Measurements from ENCODE around the gene MYOF.
A peak's percentile ranks its signal among the peaks of the same experiment; 100 is the strongest.

Gene MYOF, protein sequence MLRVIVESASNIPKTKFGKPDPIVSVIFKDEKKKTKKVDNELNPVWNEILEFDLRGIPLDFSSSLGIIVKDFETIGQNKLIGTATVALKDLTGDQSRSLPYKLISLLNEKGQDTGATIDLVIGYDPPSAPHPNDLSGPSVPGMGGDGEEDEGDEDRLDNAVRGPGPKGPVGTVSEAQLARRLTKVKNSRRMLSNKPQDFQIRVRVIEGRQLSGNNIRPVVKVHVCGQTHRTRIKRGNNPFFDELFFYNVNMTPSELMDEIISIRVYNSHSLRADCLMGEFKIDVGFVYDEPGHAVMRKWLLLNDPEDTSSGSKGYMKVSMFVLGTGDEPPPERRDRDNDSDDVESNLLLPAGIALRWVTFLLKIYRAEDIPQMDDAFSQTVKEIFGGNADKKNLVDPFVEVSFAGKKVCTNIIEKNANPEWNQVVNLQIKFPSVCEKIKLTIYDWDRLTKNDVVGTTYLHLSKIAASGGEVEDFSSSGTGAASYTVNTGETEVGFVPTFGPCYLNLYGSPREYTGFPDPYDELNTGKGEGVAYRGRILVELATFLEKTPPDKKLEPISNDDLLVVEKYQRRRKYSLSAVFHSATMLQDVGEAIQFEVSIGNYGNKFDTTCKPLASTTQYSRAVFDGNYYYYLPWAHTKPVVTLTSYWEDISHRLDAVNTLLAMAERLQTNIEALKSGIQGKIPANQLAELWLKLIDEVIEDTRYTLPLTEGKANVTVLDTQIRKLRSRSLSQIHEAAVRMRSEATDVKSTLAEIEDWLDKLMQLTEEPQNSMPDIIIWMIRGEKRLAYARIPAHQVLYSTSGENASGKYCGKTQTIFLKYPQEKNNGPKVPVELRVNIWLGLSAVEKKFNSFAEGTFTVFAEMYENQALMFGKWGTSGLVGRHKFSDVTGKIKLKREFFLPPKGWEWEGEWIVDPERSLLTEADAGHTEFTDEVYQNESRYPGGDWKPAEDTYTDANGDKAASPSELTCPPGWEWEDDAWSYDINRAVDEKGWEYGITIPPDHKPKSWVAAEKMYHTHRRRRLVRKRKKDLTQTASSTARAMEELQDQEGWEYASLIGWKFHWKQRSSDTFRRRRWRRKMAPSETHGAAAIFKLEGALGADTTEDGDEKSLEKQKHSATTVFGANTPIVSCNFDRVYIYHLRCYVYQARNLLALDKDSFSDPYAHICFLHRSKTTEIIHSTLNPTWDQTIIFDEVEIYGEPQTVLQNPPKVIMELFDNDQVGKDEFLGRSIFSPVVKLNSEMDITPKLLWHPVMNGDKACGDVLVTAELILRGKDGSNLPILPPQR (N-terminal part only)

DNA sequence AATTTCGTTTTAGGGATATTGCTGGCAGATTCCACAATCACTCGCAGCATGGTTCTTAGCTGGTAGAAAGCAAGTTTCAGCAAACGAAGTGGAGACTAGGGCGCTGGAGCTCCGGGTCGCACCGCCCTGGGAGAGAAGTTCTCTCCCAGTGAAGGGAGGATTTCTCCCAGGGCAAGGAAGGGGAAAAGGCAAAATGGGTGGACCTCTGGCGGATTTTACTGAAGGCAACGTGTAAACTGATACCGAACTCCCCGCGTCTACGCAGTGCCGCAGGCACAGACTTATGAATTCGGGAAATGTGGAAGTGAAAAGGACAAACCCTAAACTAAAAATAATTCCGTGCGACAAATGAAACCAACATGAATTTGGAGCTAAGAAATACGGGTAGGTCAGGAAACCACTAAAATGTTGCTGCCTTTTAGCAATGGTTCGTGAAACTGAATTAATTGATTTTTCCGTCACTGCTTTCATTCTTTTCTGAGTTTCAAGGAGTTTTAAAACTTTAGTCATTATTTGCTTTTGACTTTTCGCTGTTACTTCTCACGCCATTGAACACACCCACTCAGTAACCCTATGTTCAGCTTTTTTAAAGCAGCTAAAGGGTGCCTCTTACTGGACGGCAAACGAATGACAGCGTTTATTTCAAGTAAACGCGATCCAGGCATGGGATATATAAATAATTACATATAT lies at the start of gene MYOF:
MYOF (minus strand) TSS at position 190 of the 690 bp plus-strand sequence; CDS start at position 50, 140 bp downstream.
- DNase-seq (ENCODE audit: low spot score) = peak; percentile 86

DNA sequence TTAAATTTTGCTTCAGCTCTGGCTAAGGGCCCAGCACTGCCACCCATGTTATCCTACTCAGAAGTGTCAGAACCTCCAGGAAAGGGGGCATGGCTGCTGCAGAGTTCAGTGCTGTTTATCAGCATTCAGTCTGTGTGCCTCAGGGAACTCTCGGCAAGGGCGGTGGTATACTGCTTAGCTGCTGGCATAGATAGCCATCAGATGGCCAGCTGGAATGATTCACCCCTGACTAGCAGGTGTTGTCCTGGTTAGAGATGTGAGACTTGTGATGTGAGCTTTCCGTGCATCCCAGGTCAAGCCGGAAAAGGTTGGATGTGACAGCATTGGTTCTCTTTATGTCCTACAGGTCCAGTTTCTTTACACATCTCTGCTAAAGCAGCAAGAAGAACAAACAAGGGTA lies 36.4 kb upstream of the MYOF start:
- DNase-seq (ENCODE audit: low spot score) = no peak

DNA sequence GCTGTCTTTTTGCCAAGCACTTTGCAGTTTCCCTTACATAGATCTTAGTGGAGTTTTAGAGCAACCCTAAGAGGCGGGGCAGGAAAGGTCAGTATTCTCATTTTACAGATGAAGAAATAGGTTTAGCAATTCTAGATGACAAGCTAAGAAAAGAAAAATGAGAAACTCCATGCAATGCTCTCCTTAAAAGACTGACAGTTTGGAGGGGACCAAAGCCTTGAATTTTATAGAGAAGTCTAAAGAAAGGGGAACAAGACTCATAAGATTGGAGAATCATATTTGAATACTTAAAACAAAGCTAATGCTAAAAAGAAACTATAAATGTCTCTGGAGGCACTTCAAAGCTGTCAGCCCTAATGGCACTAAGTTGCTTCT lies 33.9 kb upstream of the MYOF start:
- DNase-seq (ENCODE audit: low spot score) = no peak

DNA sequence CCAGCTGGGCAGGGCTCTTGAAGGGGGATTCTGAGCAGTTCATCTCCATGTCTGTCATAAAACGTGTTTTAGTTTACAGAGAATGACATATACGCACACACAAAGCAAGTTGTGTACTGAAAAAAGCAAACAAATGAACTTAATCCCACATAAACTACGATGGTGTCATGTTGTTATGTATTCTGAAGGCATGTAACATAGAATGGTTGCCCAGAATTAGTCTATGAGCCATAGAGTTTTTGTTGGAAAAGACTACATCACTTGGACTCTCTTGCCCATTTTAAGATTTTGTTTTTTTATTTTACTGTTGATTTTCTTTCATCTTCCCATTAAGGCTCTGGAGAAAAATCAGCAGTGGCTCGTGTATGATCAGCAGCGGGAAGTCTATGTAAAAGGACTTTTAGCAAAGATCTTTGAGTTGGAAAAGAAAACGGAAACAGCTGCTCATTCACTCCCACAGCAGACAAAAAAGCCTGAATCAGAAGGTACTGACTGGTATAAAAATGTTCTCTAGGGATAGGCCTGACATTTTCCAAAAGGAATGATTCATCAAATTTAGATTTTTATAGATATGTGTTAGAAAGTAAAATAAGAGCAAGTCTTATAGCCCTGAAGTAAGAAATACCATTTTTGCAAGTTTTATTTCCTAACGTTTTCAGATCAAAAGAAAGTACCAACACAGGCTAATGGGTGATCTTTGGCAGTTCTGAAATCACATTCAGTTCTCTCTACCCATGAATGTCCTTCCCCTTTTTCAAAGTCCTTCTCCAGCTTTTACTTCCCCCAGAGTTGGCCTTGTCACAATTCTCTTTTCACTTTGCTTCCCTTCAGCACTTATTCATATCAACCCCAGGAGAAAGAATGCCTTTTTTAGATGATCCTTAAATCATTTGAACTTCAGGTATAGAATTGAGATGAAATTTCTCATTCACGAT lies 33.2 kb upstream of the MYOF start:
- DNase-seq (ENCODE audit: low spot score) = no peak

DNA sequence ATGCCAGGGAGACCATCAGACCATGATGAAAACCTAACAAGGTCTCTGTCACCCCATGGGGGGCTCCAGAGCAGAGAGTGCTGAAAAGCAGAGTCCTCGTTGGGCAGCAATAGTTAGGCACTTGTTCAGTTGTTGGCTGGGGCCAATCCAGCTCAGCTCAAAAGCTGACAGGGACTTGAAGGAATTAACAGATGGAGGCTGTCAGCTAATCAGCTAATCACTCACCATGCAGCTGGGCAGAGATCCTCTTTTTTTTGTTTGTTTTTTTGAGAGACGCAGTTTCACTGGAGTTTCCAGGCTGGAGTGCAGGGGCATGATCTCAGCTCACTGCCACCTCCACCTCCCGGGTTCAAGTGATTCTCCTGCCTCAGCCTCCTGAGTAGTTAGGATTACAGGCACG lies 32.4 kb upstream of the MYOF start:
- no peak for DNase-seq (ENCODE audit: low spot score)

DNA sequence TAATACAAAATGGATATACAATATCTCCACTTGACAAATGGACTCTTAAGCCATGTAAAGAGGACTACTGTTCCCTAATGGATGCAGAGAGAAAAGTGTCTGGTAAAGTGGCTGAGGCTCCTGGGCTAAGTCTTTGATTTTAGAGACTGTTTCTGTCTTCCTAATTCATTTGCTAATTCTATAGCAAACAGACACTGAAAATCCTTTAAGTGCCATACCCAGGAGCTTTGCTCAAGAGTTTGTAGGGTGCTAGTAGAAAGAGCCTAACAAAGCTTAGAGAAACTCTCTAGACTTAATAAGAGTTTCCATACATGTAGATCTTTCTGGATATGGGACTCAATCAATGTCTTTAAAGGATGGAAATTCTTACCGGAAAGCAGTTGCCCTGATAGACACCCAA lies 31.0 kb upstream of the MYOF start:
- no peak for DNase-seq (ENCODE audit: low spot score)

DNA sequence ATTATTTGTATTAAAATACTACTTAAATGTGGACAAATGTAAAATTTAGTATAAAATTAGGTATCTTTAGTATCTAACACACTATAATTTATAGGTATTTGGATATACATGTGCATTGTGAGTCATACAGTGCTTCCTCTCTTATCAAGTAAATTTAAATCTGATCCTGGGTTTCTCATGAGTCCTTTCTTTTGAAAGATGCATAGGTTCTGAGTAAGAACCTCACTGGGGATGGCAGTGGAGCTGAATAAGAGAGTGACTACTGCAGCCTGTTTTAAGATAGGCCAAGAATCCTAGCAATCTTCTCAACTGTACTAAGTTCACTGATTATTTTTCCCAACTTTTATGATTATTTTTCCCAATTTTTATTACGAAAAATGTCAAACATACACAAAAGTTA lies 30.4 kb upstream of the MYOF start:
- DNase-seq (ENCODE audit: low spot score) = peak; percentile 24

DNA sequence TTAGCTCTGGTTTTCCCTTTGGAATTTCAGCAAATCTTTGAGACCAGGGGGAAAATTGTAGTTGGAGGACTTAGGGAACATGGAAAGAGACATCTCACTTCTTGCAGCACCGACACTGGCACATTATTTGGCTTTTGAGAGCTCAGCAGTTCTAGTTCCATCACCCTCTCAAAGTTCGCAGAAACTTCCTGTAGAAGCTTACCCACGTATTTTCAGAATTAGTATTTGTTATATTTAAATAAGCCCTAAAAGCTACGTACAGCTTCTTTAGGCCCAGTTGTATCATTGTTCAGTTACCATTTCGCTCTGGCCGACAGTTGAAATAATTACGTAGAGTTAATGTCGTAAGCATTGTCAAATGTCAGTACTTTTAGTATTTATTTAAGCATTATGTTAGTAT lies 27.7 kb upstream of the MYOF start:
- DNase-seq (ENCODE audit: low spot score) = no peak

DNA sequence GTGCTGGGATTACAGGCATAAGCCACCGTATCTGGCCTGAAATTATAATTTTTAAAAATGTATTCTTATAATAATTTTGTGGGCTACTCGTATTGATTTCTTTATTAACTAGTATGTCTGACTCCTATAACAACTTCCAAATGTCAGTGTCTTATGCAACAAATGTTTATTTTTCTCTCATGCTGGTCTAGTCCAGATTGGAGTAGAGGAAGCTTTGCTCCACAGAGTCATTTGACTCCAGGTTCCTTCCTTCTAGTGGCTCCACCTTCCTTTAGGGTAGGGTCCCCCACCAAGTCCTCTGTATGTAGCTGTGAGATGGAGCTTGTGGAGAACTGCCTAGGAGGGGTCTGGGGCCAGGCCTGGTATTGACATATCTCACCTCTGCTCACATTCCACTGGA lies 22.9 kb upstream of the MYOF start:
- DNase-seq (ENCODE audit: low spot score) = no peak

DNA sequence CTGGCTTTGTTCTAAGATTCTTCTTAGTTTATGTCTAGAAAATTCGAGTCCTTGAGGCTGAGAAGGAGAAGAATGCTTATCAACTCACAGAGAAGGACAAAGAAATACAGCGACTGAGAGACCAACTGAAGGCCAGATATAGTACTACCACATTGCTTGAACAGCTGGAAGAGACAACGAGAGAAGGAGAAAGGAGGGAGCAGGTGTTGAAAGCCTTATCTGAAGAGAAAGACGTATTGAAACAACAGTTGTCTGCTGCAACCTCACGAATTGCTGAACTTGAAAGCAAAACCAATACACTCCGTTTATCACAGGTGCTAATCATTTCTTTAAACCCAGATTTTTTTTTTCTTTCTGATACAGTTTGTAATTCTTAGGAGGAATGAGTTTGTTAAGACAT lies 20.9 kb upstream of the MYOF start:
- no peak for DNase-seq (ENCODE audit: low spot score)

DNA sequence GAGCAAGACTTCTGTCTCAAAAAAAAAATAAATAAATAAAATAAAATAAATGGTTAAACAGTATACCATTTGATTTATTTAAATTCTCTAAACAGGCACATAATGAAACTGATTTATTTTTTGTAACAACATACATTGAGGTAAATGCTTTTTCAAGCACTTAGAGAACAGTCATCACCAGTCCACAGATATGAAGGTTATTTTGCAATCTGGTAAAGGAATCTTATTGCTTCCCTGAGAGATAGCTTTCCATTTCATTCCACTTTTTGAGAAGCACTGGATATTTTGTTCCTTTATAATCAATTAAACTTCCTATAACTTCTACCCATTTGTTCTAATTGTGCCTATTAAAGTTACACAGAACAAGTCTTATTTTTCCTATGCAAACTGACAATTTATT lies 19.5 kb upstream of the MYOF start:
- DNase-seq (ENCODE audit: low spot score) = no peak

DNA sequence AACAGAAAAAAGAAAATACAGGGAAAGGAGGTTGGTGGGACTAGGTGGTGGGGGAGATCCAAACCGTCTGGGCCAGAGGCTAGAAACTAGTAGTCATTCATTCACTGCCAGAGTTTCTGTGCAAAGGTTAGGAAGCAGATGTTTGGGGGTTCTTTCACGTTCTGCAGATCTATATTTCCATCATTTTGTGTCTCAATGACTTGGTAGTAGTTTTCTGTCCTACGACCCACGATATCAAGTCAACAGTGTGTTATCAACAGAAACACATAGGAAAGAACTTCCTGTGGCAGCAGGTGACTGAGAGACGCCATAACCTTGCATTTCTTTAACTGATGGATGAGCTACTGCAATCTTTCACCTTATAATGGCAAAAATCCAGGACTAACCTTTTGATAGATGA lies 16.0 kb upstream of the MYOF start:
- no peak for DNase-seq (ENCODE audit: low spot score)

DNA sequence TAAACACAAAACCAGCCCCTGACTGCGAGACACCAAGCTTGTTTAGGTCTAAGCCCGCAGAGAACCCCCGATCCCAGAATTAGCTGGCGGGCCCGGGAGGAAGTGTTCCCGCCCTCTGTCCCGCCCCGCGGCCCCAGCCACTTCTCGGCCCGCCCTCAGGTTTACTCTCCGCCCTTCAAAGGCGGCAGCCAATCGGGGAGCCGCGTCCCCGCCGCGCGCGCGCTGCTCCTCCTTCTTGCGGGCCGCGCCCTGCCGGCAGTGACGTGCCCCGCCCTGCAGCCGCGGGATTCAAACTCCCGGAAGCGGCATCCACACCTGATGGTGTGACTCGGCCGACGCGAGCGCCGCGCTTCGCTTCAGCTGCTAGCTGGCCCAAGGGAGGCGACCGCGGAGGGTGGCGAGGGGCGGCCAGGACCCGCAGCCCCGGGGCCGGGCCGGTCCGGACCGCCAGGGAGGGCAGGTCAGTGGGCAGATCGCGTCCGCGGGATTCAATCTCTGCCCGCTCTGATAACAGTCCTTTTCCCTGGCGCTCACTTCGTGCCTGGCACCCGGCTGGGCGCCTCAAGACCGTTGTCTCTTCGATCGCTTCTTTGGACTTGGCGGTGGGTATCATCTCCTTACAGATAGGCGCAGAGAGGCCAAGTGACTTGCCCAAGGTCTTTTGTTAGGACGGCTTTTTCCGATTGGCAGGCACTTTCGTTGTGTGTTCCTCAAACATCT lies 14.3 kb upstream of the MYOF start, which contains the start of gene CEP55:
CEP55 (plus strand) TSS at position 291 of the 720 bp plus-strand sequence. CDS start 3,440 bp downstream, outside the sequence.
- peak; percentile 96 for DNase-seq (ENCODE audit: low spot score)

DNA sequence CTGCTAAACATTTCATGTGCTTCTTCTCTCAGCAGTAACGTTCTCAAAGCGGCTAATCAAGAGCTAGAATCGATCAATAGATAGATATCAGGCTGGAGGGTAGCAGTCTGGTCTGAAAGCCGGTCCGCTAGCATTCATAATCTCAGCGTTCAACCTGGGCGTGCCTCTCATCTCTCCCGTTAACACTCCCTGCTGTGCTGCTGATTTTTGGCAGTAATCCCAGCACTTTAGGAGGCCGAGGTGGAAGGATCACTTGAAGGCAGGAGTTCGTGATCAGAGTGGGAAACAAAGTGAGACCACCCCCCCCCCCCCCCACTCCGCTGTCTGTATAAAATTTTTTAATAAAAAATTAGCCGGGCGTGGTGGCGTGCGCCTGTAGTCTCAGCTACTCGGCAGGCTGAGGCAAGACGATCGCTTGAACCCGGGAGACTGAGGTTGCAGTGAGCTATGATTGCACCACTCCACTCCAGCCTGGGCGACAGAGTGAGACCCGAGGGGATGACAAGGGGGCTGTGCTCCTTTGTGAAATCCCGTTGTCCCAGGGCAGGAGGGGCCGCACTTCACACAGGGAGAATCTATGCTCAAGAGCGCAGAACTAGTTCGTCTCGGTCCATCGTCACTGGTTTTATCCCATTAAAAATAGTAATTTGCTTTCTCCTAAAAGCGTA lies 13.7 kb upstream of the MYOF start:
- DNase-seq (ENCODE audit: low spot score) = peak; percentile 16

DNA sequence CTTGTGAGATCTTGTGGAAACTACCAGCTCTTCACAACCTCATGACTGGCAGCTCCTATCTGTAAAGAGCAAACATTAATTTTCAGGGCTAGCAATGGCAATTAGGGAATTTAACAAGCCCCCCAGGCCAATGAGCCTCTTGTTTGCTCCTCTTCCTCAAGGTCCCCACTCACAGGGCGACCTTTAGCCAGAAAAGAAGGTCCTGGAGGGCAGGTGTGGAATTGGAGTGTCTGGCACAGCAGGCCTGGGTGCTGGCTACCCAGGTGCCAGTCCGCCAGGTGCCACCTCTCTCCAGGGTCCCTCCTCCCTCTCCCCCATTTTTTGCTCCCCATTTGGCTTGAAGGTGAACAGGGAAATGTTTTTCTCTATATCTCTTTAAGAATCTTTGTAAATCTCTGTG lies 12.4 kb upstream of the MYOF start:
- DNase-seq (ENCODE audit: low spot score) = no peak

DNA sequence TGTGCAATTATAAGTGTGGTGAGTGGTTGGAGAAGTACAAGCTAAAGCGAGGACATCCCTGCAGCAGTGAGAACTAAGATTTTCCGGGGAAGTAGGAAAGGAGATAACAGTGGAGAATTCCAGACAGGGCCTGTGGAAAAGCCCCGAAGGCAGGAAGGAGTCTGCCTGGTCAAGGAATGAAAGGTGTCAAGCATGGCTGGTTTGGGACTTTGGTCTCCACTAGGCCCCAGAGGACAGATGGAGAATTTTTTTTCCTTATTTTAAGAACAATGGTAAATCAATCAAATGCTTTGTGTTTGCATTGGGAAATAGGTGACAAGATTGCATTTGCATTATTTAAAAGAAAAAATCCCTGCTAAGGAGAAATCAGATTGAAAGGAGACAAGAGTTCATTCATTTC lies 11.0 kb upstream of the MYOF start:
- DNase-seq (ENCODE audit: low spot score) = no peak

DNA sequence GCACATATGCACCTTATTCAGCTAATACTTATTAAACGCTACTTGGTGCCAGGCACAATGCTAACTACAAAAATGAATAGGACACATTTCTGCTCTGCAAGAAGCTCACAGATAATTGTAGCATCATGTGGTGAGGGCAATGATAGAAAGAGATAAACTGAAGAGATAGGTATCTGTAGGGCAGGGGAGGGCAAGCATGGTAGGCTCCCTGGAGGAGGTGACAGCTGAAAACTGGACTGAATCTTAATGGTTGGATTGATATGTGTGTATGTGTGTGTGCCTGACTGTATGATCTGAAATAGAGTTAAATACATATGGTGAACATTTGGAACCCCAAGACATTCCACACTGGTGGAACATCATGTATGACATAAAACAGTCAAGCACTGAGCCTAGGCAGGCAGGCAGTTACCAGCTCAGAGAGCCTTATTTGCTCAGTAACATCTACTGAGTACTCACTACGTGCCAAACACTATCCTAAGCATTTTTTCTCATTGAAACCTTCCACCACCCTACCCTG lies 9.5 kb upstream of the MYOF start:
- no peak for DNase-seq (ENCODE audit: low spot score)

DNA sequence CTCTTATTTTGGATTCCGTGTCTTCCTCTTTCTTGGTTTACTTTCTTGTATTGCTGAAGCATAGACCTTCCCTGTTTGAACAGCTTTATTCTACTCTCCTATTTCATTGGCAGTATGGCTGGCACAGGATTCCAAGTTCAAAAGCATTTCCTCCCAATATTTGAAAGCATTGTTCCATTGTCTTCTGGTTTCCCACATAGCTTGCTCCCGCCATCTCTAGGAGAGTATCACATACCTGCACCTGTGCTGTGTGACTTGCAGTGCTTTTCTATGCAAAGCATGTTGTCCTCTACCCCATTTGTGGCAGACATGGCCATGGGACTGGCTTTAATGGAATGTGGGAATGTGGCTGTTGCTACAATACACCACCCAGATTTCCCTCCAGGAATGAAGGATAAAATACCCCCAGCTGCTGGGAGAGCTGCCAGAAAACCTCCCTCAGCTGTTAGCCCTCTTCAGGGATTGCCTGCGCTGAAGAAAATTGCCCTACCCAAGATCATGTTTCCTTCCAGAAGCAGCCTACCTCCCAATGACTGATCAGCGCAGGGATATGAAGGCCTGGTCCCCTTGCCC lies 6.9 kb upstream of the MYOF start:
- DNase-seq (ENCODE audit: low spot score) = no peak

DNA sequence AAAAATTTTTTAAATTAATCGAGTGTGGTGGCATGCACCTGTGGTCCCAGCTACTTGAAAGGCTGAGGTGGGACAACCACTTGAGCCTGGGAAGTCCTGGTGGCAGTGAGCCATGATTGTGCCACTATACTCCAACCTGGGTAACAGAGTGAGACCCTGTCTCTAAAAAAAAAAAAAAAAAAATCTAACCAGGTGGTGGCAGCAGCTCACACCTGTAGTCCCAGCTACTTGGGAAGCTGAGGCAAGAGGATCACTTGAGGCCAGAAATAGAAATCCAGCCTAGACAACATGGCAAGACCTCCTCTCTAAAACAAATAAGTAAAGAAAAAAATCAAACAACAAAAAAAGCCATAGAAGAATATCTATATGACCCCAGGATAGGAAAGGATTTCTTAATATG lies 3.6 kb upstream of the MYOF start:
- DNase-seq (ENCODE audit: low spot score) = no peak

Data from kidney capillary endothelial cell (primary cell).